B cell (primary cell): ENCODE results near the gene FAF1.

Experiments
- CTCF ChIP-seq: fragments of 200-600 bp; IDR thresholded peaks from one replicate; pipeline ENCODE4 v1.8.0; 2022; ENCODE audit warnings: antibody characterized with exemption, mild to moderate bottlenecking
- EZH2 ChIP-seq: IDR thresholded peaks from 2 replicates; pipeline ENCODE4 v1.6.1; 2012; ENCODE audit warnings: borderline replicate concordance, low read depth, mild to moderate bottlenecking, moderate library complexity, low read length; ENCODE audit not compliant: insufficient read depth, poor library complexity, severe bottlenecking

GRCh38 chr1:50968158-50968820 is 8.2 kb upstream of the FAF1 start:
- TF ChIP-seq CTCF (peak; percentile 62), EZH2 (no peak)
